Measurements from ENCODE around the gene SLC26A2.

Gene SLC26A2

DNA sequence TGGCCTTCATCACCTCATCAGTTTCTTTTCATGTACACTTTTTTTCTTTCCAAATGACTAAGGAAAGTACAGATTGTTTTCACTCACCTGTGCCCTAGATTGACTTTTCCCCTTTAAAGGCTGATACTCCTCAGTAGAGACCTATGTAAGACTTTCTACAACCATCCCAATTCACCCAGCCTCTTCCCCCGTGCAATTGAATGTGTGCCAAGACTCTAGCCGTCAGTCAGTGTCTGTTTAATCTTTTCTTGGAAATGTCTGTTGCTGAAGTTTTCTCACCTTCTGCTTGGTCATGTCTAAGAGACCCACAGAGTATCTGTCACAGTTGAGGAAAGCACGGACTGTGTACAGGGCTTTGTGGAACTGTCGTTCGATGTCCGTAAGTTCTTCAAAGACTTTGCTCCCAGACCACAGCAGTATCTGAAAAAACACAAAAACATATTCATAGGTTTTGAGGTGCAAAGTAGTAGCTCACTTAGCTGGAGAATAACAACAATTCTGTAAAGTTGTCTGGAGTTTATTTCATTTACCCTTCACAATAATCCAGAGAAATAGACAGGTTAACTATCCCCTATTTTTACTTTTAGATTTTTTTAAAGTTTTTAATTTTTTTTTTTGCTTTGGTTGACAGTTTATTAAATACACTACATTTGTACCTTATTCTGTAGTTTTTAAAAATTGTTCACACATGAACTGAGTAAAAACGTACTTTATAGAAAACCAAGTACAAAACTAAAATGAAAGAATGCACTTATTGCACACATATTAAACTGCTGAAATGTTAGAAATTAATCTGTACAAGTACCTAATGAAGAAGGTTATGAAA lies 29.6 kb upstream of the SLC26A2 start:
- in situ Hi-C loops (cut with MboI; ENCODE audit: low pct_unique_long_range_greater_than_20kb, low sequenced_read_pairs, unreplicated experiment): no loop called here

DNA sequence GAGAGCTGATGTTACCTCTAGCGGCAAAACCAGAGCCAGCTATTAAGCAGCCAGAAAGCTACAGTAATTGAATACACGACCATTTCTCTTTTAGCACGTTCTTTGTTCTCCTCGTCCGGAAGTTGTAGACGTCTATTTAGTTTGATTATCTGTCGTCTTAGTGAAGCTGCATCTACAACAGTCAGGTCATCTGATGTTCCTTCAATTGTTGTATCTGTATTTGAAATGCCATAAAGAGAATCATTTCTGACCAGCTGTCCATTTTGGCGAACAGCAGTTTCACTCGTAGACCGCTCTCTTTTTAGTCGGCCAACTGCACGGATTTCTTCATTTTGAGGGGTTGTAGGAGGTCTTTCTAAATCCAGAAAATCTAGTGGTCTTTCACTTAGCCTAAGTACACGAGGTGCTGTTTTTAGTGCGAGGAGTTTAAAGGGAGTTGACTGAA lies 28.5 kb upstream of the SLC26A2 start:
- in situ Hi-C loops (cut with MboI; ENCODE audit: low pct_unique_long_range_greater_than_20kb, low sequenced_read_pairs, unreplicated experiment): no loop called here
- TF ChIP-seq, protein P1, sequence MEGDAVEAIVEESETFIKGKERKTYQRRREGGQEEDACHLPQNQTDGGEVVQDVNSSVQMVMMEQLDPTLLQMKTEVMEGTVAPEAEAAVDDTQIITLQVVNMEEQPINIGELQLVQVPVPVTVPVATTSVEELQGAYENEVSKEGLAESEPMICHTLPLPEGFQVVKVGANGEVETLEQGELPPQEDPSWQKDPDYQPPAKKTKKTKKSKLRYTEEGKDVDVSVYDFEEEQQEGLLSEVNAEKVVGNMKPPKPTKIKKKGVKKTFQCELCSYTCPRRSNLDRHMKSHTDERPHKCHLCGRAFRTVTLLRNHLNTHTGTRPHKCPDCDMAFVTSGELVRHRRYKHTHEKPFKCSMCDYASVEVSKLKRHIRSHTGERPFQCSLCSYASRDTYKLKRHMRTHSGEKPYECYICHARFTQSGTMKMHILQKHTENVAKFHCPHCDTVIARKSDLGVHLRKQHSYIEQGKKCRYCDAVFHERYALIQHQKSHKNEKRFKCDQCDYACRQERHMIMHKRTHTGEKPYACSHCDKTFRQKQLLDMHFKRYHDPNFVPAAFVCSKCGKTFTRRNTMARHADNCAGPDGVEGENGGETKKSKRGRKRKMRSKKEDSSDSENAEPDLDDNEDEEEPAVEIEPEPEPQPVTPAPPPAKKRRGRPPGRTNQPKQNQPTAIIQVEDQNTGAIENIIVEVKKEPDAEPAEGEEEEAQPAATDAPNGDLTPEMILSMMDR (IDR thresholded peaks at IDR 0.05; ENCODE audit: extremely low read depth, insufficient read depth, missing control alignments): no peak
- DNase-seq (ENCODE audit: low spot score): no peak

More for the DNA sequence above, 29.6 kb upstream of the SLC26A2 start:
- TF ChIP-seq, protein P1 (IDR thresholded peaks at IDR 0.05; ENCODE audit: extremely low read depth, insufficient read depth, missing control alignments): no peak
- DNase-seq (ENCODE audit: low spot score): no peak

DNA sequence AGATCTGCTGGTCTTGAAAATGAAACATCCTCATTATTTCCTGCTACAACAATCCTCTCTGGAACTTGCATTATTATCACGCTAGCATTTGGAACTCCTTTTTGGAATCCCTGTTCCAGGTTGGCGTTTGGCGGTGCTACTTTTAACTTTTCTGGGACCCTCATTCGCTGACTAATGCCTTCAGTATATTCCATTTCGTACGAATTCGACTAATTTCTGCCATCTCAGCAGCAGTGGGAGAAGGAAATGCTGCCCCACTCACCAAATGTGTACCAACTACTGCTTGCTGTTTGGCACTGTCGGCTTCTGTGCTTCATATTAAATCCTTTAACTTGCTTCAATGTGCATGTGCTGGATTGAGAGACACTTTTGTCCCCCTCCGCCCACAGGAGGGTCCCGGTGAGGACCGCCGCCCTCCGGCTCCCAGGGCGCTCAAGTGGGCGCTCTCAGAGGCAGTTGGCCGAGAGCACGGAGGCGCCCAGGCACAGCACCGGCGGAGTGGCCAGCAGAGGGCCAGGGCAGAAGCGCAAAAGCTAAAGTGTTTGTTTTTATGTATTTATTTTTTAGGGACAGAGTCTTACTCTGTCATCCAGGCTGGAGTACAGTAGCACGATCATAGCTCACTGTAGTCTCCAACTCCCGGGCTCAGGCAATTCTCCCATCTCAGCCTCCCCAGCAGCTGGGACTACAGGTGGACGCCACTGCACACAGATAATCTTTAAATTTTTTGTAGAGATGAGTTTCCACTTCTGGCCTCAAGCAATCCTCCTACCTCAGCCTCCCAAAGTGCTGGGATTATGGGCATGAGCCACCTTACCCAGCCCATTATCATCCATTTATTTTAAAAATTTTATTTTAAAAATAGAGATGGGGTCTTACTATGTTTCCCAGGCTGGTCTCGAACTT lies 27.9 kb upstream of the SLC26A2 start:
- TF ChIP-seq, protein P1 (IDR thresholded peaks at IDR 0.05; ENCODE audit: extremely low read depth, insufficient read depth, missing control alignments): no peak
- DNase-seq (ENCODE audit: low spot score): no peak
- in situ Hi-C loops (cut with MboI; ENCODE audit: low pct_unique_long_range_greater_than_20kb, low sequenced_read_pairs, unreplicated experiment): no loop called here

DNA sequence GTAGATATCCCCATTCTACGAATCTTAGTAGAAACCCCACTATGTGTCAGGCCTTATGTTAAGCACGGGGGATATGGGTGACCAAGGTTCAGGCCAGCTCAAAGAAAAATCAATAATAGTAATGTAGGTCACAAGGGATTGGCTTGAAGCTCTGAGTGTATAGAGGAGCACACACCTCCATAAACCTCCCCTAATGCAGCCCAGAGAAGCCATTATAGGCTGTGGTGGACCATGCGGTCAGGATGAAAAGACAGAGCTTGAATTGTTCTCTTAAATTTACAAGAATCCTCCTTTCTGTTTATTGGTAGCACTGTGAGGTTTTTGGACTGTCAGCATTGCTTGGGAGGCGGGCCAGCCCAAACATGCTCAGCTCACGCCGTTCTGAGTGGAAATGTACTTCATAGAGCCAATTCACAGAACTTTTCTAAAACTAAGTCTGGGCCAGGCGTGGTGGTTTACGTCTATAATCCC lies 25.1 kb upstream of the SLC26A2 start:
- TF ChIP-seq, protein P1 (IDR thresholded peaks at IDR 0.05; ENCODE audit: extremely low read depth, insufficient read depth, missing control alignments): no peak
- in situ Hi-C loops (cut with MboI; ENCODE audit: low pct_unique_long_range_greater_than_20kb, low sequenced_read_pairs, unreplicated experiment): no loop called here
- no peak for DNase-seq (ENCODE audit: low spot score)

DNA sequence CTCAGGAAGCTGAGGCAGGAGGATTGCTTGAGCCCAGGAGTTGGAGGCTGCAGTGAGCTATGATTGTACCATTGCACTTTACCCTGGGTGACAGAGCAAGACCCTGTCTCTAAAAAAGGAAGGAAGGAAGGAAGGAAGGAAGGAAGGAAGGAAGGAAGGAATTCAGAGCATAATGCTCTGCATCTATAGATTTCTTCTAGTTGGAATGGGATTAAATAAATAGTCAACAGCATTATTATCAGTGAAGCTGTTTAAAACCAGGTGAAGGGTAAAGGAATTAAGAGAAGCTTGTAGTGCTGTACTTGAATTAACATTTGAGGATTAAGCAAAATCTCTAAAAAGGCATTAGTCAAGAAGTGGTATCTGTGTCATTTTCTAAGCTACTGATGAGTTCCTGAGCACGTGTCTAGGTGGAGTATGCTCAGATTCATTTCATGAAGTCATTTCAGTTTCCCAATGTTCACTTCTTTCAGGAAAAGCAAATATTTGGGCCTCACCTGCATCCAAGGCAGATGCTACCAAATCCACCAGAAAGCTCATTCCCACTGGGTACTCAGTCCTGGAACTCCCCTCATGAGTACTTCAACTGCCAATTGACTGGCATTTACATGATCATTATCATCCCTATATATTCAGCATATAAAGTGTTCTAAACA lies 24.4 kb upstream of the SLC26A2 start:
- in situ Hi-C loops (cut with MboI; ENCODE audit: low pct_unique_long_range_greater_than_20kb, low sequenced_read_pairs, unreplicated experiment): no loop called here
- TF ChIP-seq, protein P1 (IDR thresholded peaks at IDR 0.05; ENCODE audit: extremely low read depth, insufficient read depth, missing control alignments): no peak
- no peak for DNase-seq (ENCODE audit: low spot score)

DNA sequence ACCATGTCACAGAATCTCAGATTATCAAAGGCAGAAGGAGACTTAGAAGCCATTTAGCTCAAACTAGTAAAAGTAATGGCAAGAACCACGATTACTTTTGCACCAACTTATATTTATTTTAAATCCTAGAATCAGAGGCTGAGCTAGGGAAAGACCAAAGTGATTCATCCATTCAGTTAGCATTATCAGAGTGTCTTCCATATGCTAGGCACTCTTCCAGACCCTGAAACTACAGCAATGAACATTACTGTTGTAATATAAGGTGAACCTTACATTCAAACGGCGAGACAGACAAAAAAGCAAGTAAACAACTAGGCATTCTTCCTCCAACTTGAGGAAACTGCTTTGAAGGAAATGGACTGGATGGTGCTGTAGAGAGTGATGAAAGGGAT lies 23.9 kb upstream of the SLC26A2 start:
- TF ChIP-seq, protein P1 (IDR thresholded peaks at IDR 0.05; ENCODE audit: extremely low read depth, insufficient read depth, missing control alignments): no peak
- in situ Hi-C loops (cut with MboI; ENCODE audit: low pct_unique_long_range_greater_than_20kb, low sequenced_read_pairs, unreplicated experiment): no loop called here
- DNase-seq (ENCODE audit: low spot score): no peak

Data from GM13977 (cell line).